Suppressor macrophage treated with lipopolysaccharide for 4 hours (primary cell): ENCODE data around the gene SLC25A34.
"Not testable (repeated sequence)": the region's sequence is repeated elsewhere in the genome, so short reads cannot be mapped to it uniquely, and the experiment has no call there.

ENCODE experiments used
- DNase-seq: peaks from one replicate; pipeline ENCODE4 v3.0.0-alpha.2; 2020

Gene SLC25A34

GRCh38 chr1:15736038-15736891 lies at the start of gene SLC25A34:
SLC25A34 (plus strand) TSS chr1:15736258; CDS start chr1:15736486, 228 bp downstream.
- no peak for DNase-seq

GRCh38 chr1:15687446-15687845 lies 48.6 kb upstream of the SLC25A34 start:
- DNase-seq: no peak

GRCh38 chr1:15690317-15690716 lies 45.7 kb upstream of the SLC25A34 start:
- no peak for DNase-seq

GRCh38 chr1:15691434-15692032 lies 44.5 kb upstream of the SLC25A34 start:
- no peak for DNase-seq

GRCh38 chr1:15692121-15692682 lies 43.9 kb upstream of the SLC25A34 start:
- no peak for DNase-seq

GRCh38 chr1:15693371-15693770 lies 42.7 kb upstream of the SLC25A34 start:
- DNase-seq: no peak

- peak; percentile 88 for DNase-seq
These were observed 39.0 kb upstream of the SLC25A34 start for GRCh38 chr1:15696956-15697521.

GRCh38 chr1:15698201-15698600 lies 37.9 kb upstream of the SLC25A34 start:
- no peak for DNase-seq

- not testable (repeated sequence) for DNase-seq
These were observed 36.7 kb upstream of the SLC25A34 start for GRCh38 chr1:15699321-15699720.

GRCh38 chr1:15700508-15700907 lies 35.5 kb upstream of the SLC25A34 start:
- no peak for DNase-seq

GRCh38 chr1:15701784-15702183 lies 34.3 kb upstream of the SLC25A34 start:
- DNase-seq: no peak

- no peak for DNase-seq
These were observed 33.1 kb upstream of the SLC25A34 start for GRCh38 chr1:15702722-15703550.

- DNase-seq: peak; percentile 66
These were observed 32.5 kb upstream of the SLC25A34 start for GRCh38 chr1:15703562-15703961.

GRCh38 chr1:15704526-15705183 lies 31.4 kb upstream of the SLC25A34 start:
- DNase-seq: no peak

- DNase-seq: no peak
These were observed 30.9 kb upstream of the SLC25A34 start for GRCh38 chr1:15705184-15705566.

- no peak for DNase-seq
These were observed 29.3 kb upstream of the SLC25A34 start for GRCh38 chr1:15706751-15707150.

- DNase-seq: peak; percentile 37
These were observed 28.7 kb upstream of the SLC25A34 start for GRCh38 chr1:15707239-15707925.

GRCh38 chr1:15708486-15709137 lies 27.4 kb upstream of the SLC25A34 start:
- no peak for DNase-seq

GRCh38 chr1:15709226-15709625 lies 26.8 kb upstream of the SLC25A34 start:
- no peak for DNase-seq

- no peak for DNase-seq
These were observed 23.9 kb upstream of the SLC25A34 start for GRCh38 chr1:15712168-15712567.
